GM23338 (cell line): Measurements from ENCODE around the gene RHOT1. TPM values are rescaled to one million over a fixed set of nuclear protein-coding genes. Genes with fewer than 3 reads are reported as not detected.

Experiments
- ATAC-seq: fragments of 200-7000 bp; cut with Tn5 transposase; 3 replicates; pipeline ENCODE4 v1.9.1; 2020
- DNase-seq: peaks from one replicate; pipeline ENCODE4 v3.0.0-alpha.2; 2015; ENCODE audit warnings: low spot score
- H2AFZ ChIP-seq: fragments of 200-600 bp; sonication (generic); 2 replicates; pipeline ENCODE4 v1.8.0; 2016; ENCODE audit warnings: antibody characterized with exemption, mild to moderate bottlenecking, moderate library complexity
- H3F3A ChIP-seq: fragments of 200-600 bp; sonication (generic); replicated peaks from 2 replicates; pipeline ENCODE4 v1.8.0; 2017; ENCODE audit warnings: antibody characterized with exemption, mixed run types, low read depth
- H3K27ac ChIP-seq: fragments of 200-600 bp; sonication (generic); 2 replicates; pipeline ENCODE4 v1.6.1; 2016; ENCODE audit warnings: low read depth
- H3K27me3 ChIP-seq: fragments of 200-600 bp; sonication (generic); 2 replicates; pipeline ENCODE4 v1.8.0; 2016; ENCODE audit warnings: mild to moderate bottlenecking, mixed run types, moderate library complexity; ENCODE audit not compliant: insufficient read depth
- H3K36me3 ChIP-seq: fragments of 200-600 bp; sonication (generic); 2 replicates; pipeline ENCODE4 v1.8.0; 2016; ENCODE audit warnings: mild to moderate bottlenecking; ENCODE audit not compliant: insufficient read depth
- H3K4me1 ChIP-seq: fragments of 200-600 bp; sonication (generic); 2 replicates; pipeline ENCODE4 v1.8.0; 2016; ENCODE audit warnings: mild to moderate bottlenecking, moderate library complexity; ENCODE audit not compliant: insufficient read depth
- H3K4me2 ChIP-seq: fragments of 200-600 bp; sonication (generic); 2 replicates; pipeline ENCODE4 v1.7.1; 2017; ENCODE audit warnings: mixed run types
- H3K4me3 ChIP-seq: fragments of 200-600 bp; sonication (generic); 2 replicates; pipeline ENCODE4 v1.6.1; 2016; ENCODE audit warnings: mixed run types
- H3K79me2 ChIP-seq: fragments of 200-600 bp; sonication (generic); replicated peaks from 2 replicates; pipeline ENCODE4 v1.8.0; 2017; ENCODE audit warnings: mild to moderate bottlenecking; ENCODE audit not compliant: insufficient read depth
- H3K9me2 ChIP-seq: fragments of 200-600 bp; sonication (generic); 2 replicates; pipeline ENCODE4 v1.8.0; 2017; ENCODE audit not compliant: insufficient read depth
- H4K20me1 ChIP-seq: fragments of 200-600 bp; sonication (generic); replicated peaks from 2 replicates; pipeline ENCODE4 v1.8.0; 2017; ENCODE audit warnings: mild to moderate bottlenecking; ENCODE audit not compliant: insufficient read depth
- H3K27ac Mint-ChIP-seq: 2 replicates; pipeline ENCODE4 v1.8.0; 2020; ENCODE audit warnings: inconsistent platforms, mild to moderate bottlenecking, moderate library complexity, mixed read lengths
- H3K27me3 Mint-ChIP-seq: 3 replicates; pipeline ENCODE4 v1.8.0; 2022; ENCODE audit warnings: low read depth, mild to moderate bottlenecking, moderate library complexity, mixed read lengths, inconsistent platforms; ENCODE audit not compliant: insufficient read depth, poor library complexity
- H3K36me3 Mint-ChIP-seq: 3 replicates; pipeline ENCODE4 v1.8.0; 2021; ENCODE audit warnings: low read depth, mild to moderate bottlenecking, inconsistent platforms, moderate library complexity, mixed read lengths
- H3K4me1 Mint-ChIP-seq: 3 replicates; pipeline ENCODE4 v1.8.0; 2020; ENCODE audit warnings: mild to moderate bottlenecking, inconsistent platforms, mixed read lengths
- H3K4me3 Mint-ChIP-seq: 3 replicates; pipeline ENCODE4 v1.8.0; 2021; ENCODE audit warnings: moderate library complexity, mild to moderate bottlenecking, inconsistent platforms, mixed read lengths
- H3K9me3 Mint-ChIP-seq: 3 replicates; pipeline ENCODE4 v1.8.0; 2020; ENCODE audit warnings: moderate library complexity, mild to moderate bottlenecking, inconsistent platforms, mixed read lengths
- CTCF ChIP-seq, 2 experiments: fragments of 200-600 bp in 1 of 2; sonication (generic) in 1 of 2; conservative IDR thresholded peaks; 2 replicates each; pipeline versions ENCODE4 v1.5.1 to v1.6.1; 2016 to 2017; ENCODE audit warnings: antibody characterized with exemption in 2 of 2, low read depth in 2 of 2, mild to moderate bottlenecking in 2 of 2, moderate library complexity in 1 of 2
- EZH2 ChIP-seq: fragments of 200-600 bp; sonication (generic); IDR thresholded peaks from one replicate; pipeline ENCODE4 v1.8.0; 2017; ENCODE audit warnings: antibody characterized with exemption, mild to moderate bottlenecking, low read depth; ENCODE audit not compliant: unreplicated experiment
- EZH2phosphoT487 ChIP-seq: fragments of 200-600 bp; sonication (generic); IDR thresholded peaks from one replicate; pipeline ENCODE4 v1.8.1; 2018; ENCODE audit warnings: antibody characterized with exemption; ENCODE audit not compliant: unreplicated experiment
- NANOG ChIP-seq: IDR thresholded peaks from 2 replicates; pipeline ENCODE4 v1.6.1; 2016; ENCODE audit warnings: antibody characterized with exemption, borderline replicate concordance
- POLR2AphosphoS5 ChIP-seq: IDR thresholded peaks from 2 replicates; pipeline ENCODE4 v1.6.1; 2016; ENCODE audit warnings: antibody characterized with exemption, low read depth
- STAT1 ChIP-seq: IDR thresholded peaks from one replicate; pipeline ENCODE4 v1.6.1; 2016; ENCODE audit warnings: antibody characterized with exemption; ENCODE audit not compliant: unreplicated experiment
- ZNF114 ChIP-seq: fragments of 250-450 bp; sonication (Bioruptor Pico); IDR thresholded peaks from 2 replicates; pipeline ENCODE4 v1.5.0; 2020; ENCODE audit warnings: mild to moderate bottlenecking, moderate library complexity
- ZNF331 ChIP-seq: fragments of 250-450 bp; sonication (Bioruptor Pico); IDR thresholded peaks from 2 replicates; pipeline ENCODE4 v1.5.0; 2020; ENCODE audit warnings: low read depth, mild to moderate bottlenecking, moderate library complexity
- ZNF462 ChIP-seq: fragments of 250-450 bp; sonication (Bioruptor Pico); IDR thresholded peaks from 2 replicates; pipeline ENCODE4 v1.5.0; 2020; ENCODE audit warnings: mild to moderate bottlenecking, moderate library complexity
- polyA plus RNA-seq: library from polyadenylated mRNA; unstranded; fragments of >200 nt; fragmentation: Nextera tagmentation; extraction: Ambion mirVana; gene quantifications from 2 replicates; pipeline ENCODE4 v1.2.1, GENCODE V29; 2016
- total RNA-seq: library from RNA; depleted of rRNA; stranded (reverse); fragments of >200 nt; shearing (Covaris generic); gene quantifications from 2 replicates; pipeline ENCODE4 v1.2.3, GENCODE V29; 2014

Gene RHOT1
- total and polyA plus RNA-seq, 2 experiments from 2014 or later, result 40.8 to 53.5 TPM

- TF ChIP-seq POLR2AphosphoS5 (no peak), CTCF (conservative IDR thresholded peaks at IDR 0.05; ENCODE audit: low read depth in 2 of 2) (no peak)
Observed at GRCh38 chr17:32258383-32259140, 116.3 kb downstream of the RHOT1 start (continued).

DNA sequence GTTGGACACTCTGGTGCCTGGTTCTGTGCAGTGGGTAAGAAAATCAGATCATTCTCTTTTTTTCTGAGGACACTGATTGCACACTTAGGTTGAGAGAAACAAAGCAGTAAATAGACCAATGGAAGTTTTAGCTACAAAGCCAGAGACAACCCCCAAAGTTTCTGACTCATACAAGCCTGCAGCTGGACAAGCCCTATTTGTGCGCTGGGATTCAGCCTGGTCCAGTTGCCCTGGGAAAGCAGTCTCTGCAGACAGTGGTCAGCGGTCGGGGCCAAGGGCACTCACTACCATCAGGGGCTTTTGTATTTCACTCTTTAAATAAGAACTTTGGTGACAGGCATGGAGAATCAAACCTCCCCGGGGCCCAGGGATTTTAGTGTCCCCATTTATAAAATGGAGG, 117.3 kb downstream of the RHOT1 start:
- DNase-seq (no peak), ATAC-seq (no peak)
- H3F3A ChIP-seq, result peaks cover 24% of the 10 kb centered on the region
- no peak overlapping the region for H3K27ac ChIP-seq
- H3K4me3 ChIP-seq, result no peak overlapping the region
- TF ChIP-seq EZH2 (no peak), ZNF331 (CRISPR knock-in tag) (no peak)
- H3K9me3 Mint-ChIP-seq, result no peaks in the 10 kb centered on the region; the same call in 2 of the 3 replicates
- no peak overlapping the region for H2AFZ ChIP-seq
- H3K27me3 Mint-ChIP-seq, result peaks cover 21% of the 10 kb centered on the region
- no peak overlapping the region; the same call in 2 of the 3 replicates for H3K4me3 Mint-ChIP-seq
- H3K27me3 ChIP-seq, result peaks cover 17% of the 10 kb centered on the region
- H3K9me2 ChIP-seq, result no peaks in the 10 kb centered on the region
- H3K36me3 ChIP-seq, result no peaks in the 10 kb centered on the region; the same call in 1 of the 2 replicates
- H3K27ac Mint-ChIP-seq, result no peak overlapping the region
- no peaks in the 10 kb centered on the region for H4K20me1 ChIP-seq
- H3K4me1 Mint-ChIP-seq, result peaks cover 39% of the 10 kb centered on the region
- no peaks in the 10 kb centered on the region for H3K79me2 ChIP-seq
- peaks cover 22% of the 10 kb centered on the region for H3K4me1 ChIP-seq
- no peak overlapping the region for H3K4me2 ChIP-seq
- H3K36me3 Mint-ChIP-seq, result no peaks in the 10 kb centered on the region

DNA sequence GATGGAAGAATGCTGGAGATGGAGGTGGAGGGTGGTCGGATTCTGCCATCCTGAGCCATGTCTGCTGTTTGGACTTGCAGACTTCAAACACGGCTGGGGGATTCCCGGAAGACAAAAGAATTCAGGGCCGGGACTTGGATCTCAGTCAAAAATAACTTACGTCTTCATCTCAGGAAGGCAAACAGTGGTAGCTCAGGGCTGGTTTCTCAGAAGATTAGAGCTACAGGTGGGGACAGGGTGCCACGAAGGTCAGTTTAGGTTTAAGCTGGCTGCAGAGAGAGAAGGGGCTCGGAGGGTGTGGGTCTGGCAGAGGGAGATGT, 119.1 kb downstream of the RHOT1 start:
- H3K27me3 ChIP-seq, result peaks cover 25% of the 10 kb centered on the region
- peaks cover 25% of the 10 kb centered on the region for H3K27me3 Mint-ChIP-seq
- no peaks in the 10 kb centered on the region for H4K20me1 ChIP-seq
- peaks cover 28% of the 10 kb centered on the region for H3K4me1 ChIP-seq
- no peak overlapping the region; the same call in 2 of the 3 replicates for H3K4me3 Mint-ChIP-seq
- no peaks in the 10 kb centered on the region for H3K79me2 ChIP-seq
- H3K27ac ChIP-seq, result no peak overlapping the region
- no peak overlapping the region for H2AFZ ChIP-seq
- no peaks in the 10 kb centered on the region for H3K36me3 Mint-ChIP-seq
- H3F3A ChIP-seq, result peaks cover 31% of the 10 kb centered on the region
- no peaks in the 10 kb centered on the region; the same call in 1 of the 2 replicates for H3K36me3 ChIP-seq
- H3K4me3 ChIP-seq, result no peak overlapping the region
- ATAC-seq (no peak), DNase-seq (no peak)
- peaks cover 45% of the 10 kb centered on the region for H3K4me1 Mint-ChIP-seq
- H3K4me2 ChIP-seq, result no peak overlapping the region
- no peaks in the 10 kb centered on the region; the same call in 2 of the 3 replicates for H3K9me3 Mint-ChIP-seq
- H3K9me2 ChIP-seq, result no peaks in the 10 kb centered on the region
- no peak overlapping the region for H3K27ac Mint-ChIP-seq
- no peak for TF ChIP-seq ZNF462 (CRISPR knock-in tag)
- TF ChIP-seq EZH2, result no peak
- no peak for TF ChIP-seq ZNF114 (CRISPR knock-in tag)
- no peak for TF ChIP-seq POLR2AphosphoS5
- TF ChIP-seq NANOG, result no peak
- TF ChIP-seq STAT1, result no peak
- no peak for TF ChIP-seq EZH2phosphoT487
